C4-2B (cell line): ENCODE results near the gene CILP2.

Experiments used
- H3K27ac ChIP-seq: fragments of 450-650 bp; 2 replicates; pipeline ENCODE4 v1.5.1; 2017
- CTCF ChIP-seq: fragments of 450-650 bp; conservative IDR thresholded peaks from 2 replicates; pipeline ENCODE4 v1.5.1; 2017; ENCODE audit warnings: mild to moderate bottlenecking
- ZFX ChIP-seq: fragments of 450-650 bp; IDR thresholded peaks from 2 replicates; pipeline ENCODE4 v1.6.1; 2017

Gene CILP2

GRCh38 chr19:19544257-19544953, 6.3 kb downstream of the CILP2 start:
- H3K27ac ChIP-seq = no peak overlapping the region
- no peak for TF ChIP-seq CTCF
- no peak for TF ChIP-seq ZFX

GRCh38 chr19:19544954-19545591, 7.0 kb downstream of the CILP2 start:
- H3K27ac ChIP-seq = no peak overlapping the region
- TF ChIP-seq ZFX = no peak
- no peak for TF ChIP-seq CTCF

GRCh38 chr19:19545707-19546106, 7.6 kb downstream of the CILP2 start:
- H3K27ac ChIP-seq = no peak overlapping the region
- no peak for TF ChIP-seq ZFX
- no peak for TF ChIP-seq CTCF

GRCh38 chr19:19546751-19547162, 8.7 kb downstream of the CILP2 start:
- H3K27ac ChIP-seq = no peak overlapping the region
- no peak for TF ChIP-seq CTCF
- TF ChIP-seq ZFX = no peak

- no peak overlapping the region for H3K27ac ChIP-seq
- no peak for TF ChIP-seq ZFX
- no peak for TF ChIP-seq CTCF
These were observed 9.7 kb downstream of the CILP2 start for GRCh38 chr19:19547674-19548336.

GRCh38 chr19:19548915-19549759, 11.1 kb downstream of the CILP2 start:
- TF ChIP-seq CTCF (no peak), ZFX (no peak)
- no peak overlapping the region for H3K27ac ChIP-seq
